K562 (cell line): ENCODE results near the gene ERF. TPM values are rescaled to one million over a fixed set of nuclear protein-coding genes. Genes with fewer than 3 reads are reported as not detected.

Experiments
- CBX2 ChIP-seq: fragments of 200-600 bp; sonication (generic); IDR thresholded peaks from one replicate; pipeline ENCODE4 v1.6.1; 2012; ENCODE audit warnings: mild to moderate bottlenecking, low read length, inconsistent platforms; ENCODE audit not compliant: insufficient read depth, poor library complexity, severe bottlenecking
- FOSL1 ChIP-seq: fragments of 200-800 bp; sonication (Bioruptor generic); conservative IDR thresholded peaks from 2 replicates; pipeline ENCODE4 v1.6.1; 2016; ENCODE audit warnings: missing genetic modification characterization, missing compliant biosample characterization
- KDM4B ChIP-seq, 2 experiments: fragments of 450-650 bp in 1 of 2; sonication (generic) in 1 of 2; IDR thresholded peaks; 2 replicates each; pipeline ENCODE4 v1.6.1; 2016 to 2017; ENCODE audit warnings: borderline replicate concordance in 2 of 2, antibody characterized with exemption in 1 of 2, low read depth in 1 of 2, mild to moderate bottlenecking in 1 of 2
- MAZ ChIP-seq, 2 experiments: fragments of 450-650 bp in 1 of 2; sonication (generic) in 1 of 2; formaldehyde crosslinking; IDR thresholded peaks in 1 of 2; conservative IDR thresholded peaks in 1 of 2; 2 replicates each; pipeline versions ENCODE4 v1.4.0 to v1.5.0; 2020; ENCODE audit warnings: mild to moderate bottlenecking in 1 of 2, missing genetic modification reagents in 1 of 2
- MXI1 ChIP-seq: IDR thresholded peaks from 2 replicates; pipeline ENCODE4 v1.6.1; 2011; ENCODE audit warnings: low read depth, mild to moderate bottlenecking, improper control_type of control experiment, low read length
- POLR2AphosphoS2 ChIP-seq: IDR thresholded peaks from 2 replicates; pipeline ENCODE4 v1.6.1; 2012; ENCODE audit warnings: low read length, improper control_type of control experiment
- RBM22 ChIP-seq: fragments of 200-400 bp; formaldehyde crosslinking; IDR thresholded peaks from 2 replicates; pipeline ENCODE4 v1.6.1; 2018; ENCODE audit warnings: low read length, low read depth; ENCODE audit not compliant: poor library complexity, severe bottlenecking
- SMAD3 ChIP-seq: fragments of 450-650 bp; formaldehyde crosslinking; conservative IDR thresholded peaks from 2 replicates; pipeline ENCODE4 v1.4.0; 2020; ENCODE audit warnings: mild to moderate bottlenecking
- SRSF7 ChIP-seq: fragments of 200-400 bp; formaldehyde crosslinking; optimal IDR thresholded peaks from 2 replicates; pipeline ENCODE3; 2017; ENCODE audit warnings: mild to moderate bottlenecking, low read depth, low read length
- ZC3H4 ChIP-seq: sonication (generic); formaldehyde crosslinking; IDR thresholded peaks from 2 replicates; pipeline ENCODE4 v1.9.0; 2021; ENCODE audit warnings: missing genetic modification reagents, borderline replicate concordance
- ZNF197 ChIP-seq: fragments of 200-800 bp; sonication (Bioruptor generic); IDR thresholded peaks from 2 replicates; pipeline ENCODE4 v1.6.1; 2016; ENCODE audit warnings: low read depth, missing genetic modification characterization, missing compliant biosample characterization
- ZNF253 ChIP-seq: fragments of 250-450 bp; sonication (Bioruptor Pico); conservative IDR thresholded peaks from 2 replicates; pipeline ENCODE4 v1.6.1; 2021; ENCODE audit warnings: mild to moderate bottlenecking
- ZNF354B ChIP-seq: fragments of 250-450 bp; sonication (Bioruptor Pico); IDR thresholded peaks from 2 replicates; pipeline ENCODE4 v1.4.0; 2020
- ZNF76 ChIP-seq: fragments of 250-450 bp; sonication (Bioruptor Pico); IDR thresholded peaks from 2 replicates; pipeline ENCODE4 v1.4.0; 2020; ENCODE audit warnings: mild to moderate bottlenecking, moderate library complexity, borderline replicate concordance
- polyA plus RNA-seq, 8 experiments: library from polyadenylated mRNA; depleted of rRNA in 4 of 8; stranded (reverse) in 5 of 8; unstranded in 3 of 8; fragments of >200 nt; fragmentation: Nextera tagmentation in 2 of 8; fragmentation: Illumina TruSeq in 1 of 8; extraction: Ambion mirVana in 2 of 8; extraction: Trizol in 1 of 8; gene quantifications; 2 replicates each; pipeline versions ENCODE4 v1.2.1 to v1.2.3, GENCODE V29; 2011 to 2014; ENCODE audit warnings: inconsistent platforms in 1 of 8, missing spikeins in 1 of 8
- total RNA-seq, 7 experiments: library from RNA; depleted of rRNA in 6 of 7; stranded (reverse); fragments of >200 nt in 6 of 7; fragmentation: Illumina TruSeq in 2 of 7; extraction: Trizol in 2 of 7; gene quantifications; 2 replicates each; pipeline versions ENCODE4 v1.2.1 to v1.2.3, GENCODE V29; 2011 to 2021; ENCODE audit warnings: low replicate concordance in 1 of 7
- TF ChIP-seq, protein P1 (sequence below): fragments of 450-650 bp; formaldehyde crosslinking; IDR thresholded peaks from 2 replicates; pipeline ENCODE4 v1.4.0; 2022; ENCODE audit warnings: missing genetic modification characterization
- TF ChIP-seq, protein P2 (sequence below): sonication (generic); formaldehyde crosslinking; IDR thresholded peaks from 2 replicates; pipeline ENCODE4 v1.5.0; 2020; ENCODE audit warnings: missing genetic modification reagents
- TF ChIP-seq, protein P3 (sequence below): sonication (generic); formaldehyde crosslinking; IDR thresholded peaks from 2 replicates; pipeline ENCODE4 v1.8.0; 2022; ENCODE audit warnings: mild to moderate bottlenecking, missing genetic modification reagents
- TF ChIP-seq, protein P4 (sequence below): fragments of 450-650 bp; IDR thresholded peaks from 2 replicates; pipeline ENCODE4 v1.6.1; 2016; ENCODE audit warnings: missing biosample characterization, missing genetic modification characterization
- TF ChIP-seq, protein P5 (sequence below): sonication (generic); formaldehyde crosslinking; IDR thresholded peaks from 2 replicates; pipeline ENCODE4 v1.4.0; 2020; ENCODE audit warnings: mild to moderate bottlenecking, missing genetic modification reagents

Gene ERF
- total and polyA plus RNA-seq, 9 of the 15 experiments (the other 6 are each of a cell fraction or from before 2014, with no cell fraction given) = 0.03 to 75.4 (median 27.0) TPM

DNA sequence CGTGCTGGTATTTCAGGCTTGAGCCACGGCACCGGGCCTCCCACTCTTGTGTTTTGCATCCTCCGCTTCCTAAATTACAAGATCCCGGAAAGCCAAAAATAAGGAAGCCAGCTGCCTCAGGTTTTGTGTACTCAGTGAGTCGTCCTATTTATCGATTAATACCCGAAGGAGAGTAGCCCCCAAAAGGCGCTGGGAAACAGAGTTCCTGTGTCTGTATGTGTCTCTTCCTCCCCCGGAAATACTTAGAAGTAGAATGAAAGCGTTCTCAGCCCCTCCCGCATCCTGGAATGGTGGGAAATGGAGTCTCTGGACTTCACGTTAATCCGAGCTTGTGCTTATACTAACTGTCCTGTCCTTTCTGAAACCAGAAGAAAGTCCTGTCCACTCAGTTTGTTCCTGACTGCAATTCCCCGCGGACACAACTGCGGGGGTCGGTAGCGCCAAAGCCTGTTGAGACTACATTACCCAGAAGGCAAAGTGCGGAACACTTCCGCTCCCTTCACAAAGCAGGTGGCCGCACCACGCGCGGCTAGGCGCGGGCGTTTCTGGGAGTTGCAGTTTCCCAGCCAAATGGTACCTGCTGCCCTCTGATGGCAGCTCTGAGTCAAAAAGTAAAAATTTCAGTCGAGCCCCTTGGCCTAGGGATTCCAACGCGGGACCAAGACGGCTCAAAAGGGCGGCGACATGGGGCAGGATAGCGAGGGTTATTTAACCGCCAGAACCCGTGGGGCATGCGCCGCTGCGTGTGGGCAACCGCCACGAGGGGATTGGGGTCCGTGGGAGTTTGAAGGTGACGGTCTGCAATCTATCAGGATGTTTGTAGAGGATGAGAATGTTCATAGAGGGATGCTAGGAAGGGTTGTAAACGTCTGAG lies 10.3 kb downstream of the ERF start (continued):
- TF ChIP-seq, protein P1, sequence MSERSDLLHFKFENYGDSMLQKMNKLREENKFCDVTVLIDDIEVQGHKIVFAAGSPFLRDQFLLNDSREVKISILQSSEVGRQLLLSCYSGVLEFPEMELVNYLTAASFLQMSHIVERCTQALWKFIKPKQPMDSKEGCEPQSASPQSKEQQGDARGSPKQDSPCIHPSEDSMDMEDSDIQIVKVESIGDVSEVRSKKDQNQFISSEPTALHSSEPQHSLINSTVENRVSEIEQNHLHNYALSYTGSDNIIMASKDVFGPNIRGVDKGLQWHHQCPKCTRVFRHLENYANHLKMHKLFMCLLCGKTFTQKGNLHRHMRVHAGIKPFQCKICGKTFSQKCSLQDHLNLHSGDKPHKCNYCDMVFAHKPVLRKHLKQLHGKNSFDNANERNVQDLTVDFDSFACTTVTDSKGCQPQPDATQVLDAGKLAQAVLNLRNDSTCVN (CRISPR knock-in tag) = 0 out of 2 replicates have a peak, but pooled peaks have one; percentile 36
- TF ChIP-seq ZNF76 (peak; percentile 86; the same call in 1 of the 2 replicates), CBX2 (no peak), ZC3H4 (CRISPR knock-in tag) (no peak), SMAD3 (CRISPR knock-in tag) (0 out of 2 replicates have a peak, but pooled peaks have one; percentile 71), KDM4B (IDR thresholded peaks at IDR 0.05; ENCODE audit: borderline replicate concordance in 2 of 2, low read depth in 1 of 2) (peak in 1 of 2 experiments; percentile 88; a peak in 1 of 4 replicates), RBM22 (no peak), ZNF253 (no peak), ZNF354B (0 out of 2 replicates have a peak, but pooled peaks have one; percentile 39), MAZ (CRISPR knock-in tag; conservative IDR thresholded peaks at IDR 0.05 in 1 of 2, IDR thresholded peaks at IDR 0.05 in 1 of 2) (peak; percentile 91 to 94), FOSL1 (tag) (0 out of 2 replicates have a peak, but pooled peaks have one; percentile 30), SRSF7 (no peak), MXI1 (peak; percentile 62; the same call in 1 of the 2 replicates), ZNF197 (CRISPR knock-in tag) (peak; percentile 84), POLR2AphosphoS2 (no peak; the same call in 1 of the 2 replicates)
- TF ChIP-seq, protein P2, sequence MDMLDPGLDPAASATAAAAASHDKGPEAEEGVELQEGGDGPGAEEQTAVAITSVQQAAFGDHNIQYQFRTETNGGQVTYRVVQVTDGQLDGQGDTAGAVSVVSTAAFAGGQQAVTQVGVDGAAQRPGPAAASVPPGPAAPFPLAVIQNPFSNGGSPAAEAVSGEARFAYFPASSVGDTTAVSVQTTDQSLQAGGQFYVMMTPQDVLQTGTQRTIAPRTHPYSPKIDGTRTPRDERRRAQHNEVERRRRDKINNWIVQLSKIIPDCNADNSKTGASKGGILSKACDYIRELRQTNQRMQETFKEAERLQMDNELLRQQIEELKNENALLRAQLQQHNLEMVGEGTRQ = peak; percentile 80
- TF ChIP-seq, protein P3, sequence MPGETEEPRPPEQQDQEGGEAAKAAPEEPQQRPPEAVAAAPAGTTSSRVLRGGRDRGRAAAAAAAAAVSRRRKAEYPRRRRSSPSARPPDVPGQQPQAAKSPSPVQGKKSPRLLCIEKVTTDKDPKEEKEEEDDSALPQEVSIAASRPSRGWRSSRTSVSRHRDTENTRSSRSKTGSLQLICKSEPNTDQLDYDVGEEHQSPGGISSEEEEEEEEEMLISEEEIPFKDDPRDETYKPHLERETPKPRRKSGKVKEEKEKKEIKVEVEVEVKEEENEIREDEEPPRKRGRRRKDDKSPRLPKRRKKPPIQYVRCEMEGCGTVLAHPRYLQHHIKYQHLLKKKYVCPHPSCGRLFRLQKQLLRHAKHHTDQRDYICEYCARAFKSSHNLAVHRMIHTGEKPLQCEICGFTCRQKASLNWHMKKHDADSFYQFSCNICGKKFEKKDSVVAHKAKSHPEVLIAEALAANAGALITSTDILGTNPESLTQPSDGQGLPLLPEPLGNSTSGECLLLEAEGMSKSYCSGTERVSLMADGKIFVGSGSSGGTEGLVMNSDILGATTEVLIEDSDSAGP (CRISPR knock-in tag) = no peak
- TF ChIP-seq, protein P4, sequence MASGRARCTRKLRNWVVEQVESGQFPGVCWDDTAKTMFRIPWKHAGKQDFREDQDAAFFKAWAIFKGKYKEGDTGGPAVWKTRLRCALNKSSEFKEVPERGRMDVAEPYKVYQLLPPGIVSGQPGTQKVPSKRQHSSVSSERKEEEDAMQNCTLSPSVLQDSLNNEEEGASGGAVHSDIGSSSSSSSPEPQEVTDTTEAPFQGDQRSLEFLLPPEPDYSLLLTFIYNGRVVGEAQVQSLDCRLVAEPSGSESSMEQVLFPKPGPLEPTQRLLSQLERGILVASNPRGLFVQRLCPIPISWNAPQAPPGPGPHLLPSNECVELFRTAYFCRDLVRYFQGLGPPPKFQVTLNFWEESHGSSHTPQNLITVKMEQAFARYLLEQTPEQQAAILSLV (tag) = no peak
- TF ChIP-seq, protein P5, sequence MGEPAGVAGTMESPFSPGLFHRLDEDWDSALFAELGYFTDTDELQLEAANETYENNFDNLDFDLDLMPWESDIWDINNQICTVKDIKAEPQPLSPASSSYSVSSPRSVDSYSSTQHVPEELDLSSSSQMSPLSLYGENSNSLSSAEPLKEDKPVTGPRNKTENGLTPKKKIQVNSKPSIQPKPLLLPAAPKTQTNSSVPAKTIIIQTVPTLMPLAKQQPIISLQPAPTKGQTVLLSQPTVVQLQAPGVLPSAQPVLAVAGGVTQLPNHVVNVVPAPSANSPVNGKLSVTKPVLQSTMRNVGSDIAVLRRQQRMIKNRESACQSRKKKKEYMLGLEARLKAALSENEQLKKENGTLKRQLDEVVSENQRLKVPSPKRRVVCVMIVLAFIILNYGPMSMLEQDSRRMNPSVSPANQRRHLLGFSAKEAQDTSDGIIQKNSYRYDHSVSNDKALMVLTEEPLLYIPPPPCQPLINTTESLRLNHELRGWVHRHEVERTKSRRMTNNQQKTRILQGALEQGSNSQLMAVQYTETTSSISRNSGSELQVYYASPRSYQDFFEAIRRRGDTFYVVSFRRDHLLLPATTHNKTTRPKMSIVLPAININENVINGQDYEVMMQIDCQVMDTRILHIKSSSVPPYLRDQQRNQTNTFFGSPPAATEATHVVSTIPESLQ = no peak
